Ovary (tissue), 9 donors: ENCODE results near the gene HRH2. TPM values are rescaled to one million over a fixed set of nuclear protein-coding genes. Genes with fewer than 3 reads are reported as not detected.

Experiments used
- DNase-seq, 5 donors: peaks; one replicate each; pipeline ENCODE4 v3.0.0-alpha.2; 2019 to 2020
- H3K27ac ChIP-seq, 2 donors: fragments of 200-600 bp; one replicate each; pipeline versions ENCODE4 v1.5.1 to v1.8.0; 2019 to 2022
- H3K27me3 ChIP-seq: fragments of 200-600 bp; one replicate; pipeline ENCODE4 v1.8.0; 2022
- H3K36me3 ChIP-seq: fragments of 200-600 bp; sonication (generic); one replicate; pipeline ENCODE4 v1.5.1; 2019
- H3K4me1 ChIP-seq: one replicate; pipeline ENCODE4 v1.8.1; 2013; ENCODE audit warnings: mild to moderate bottlenecking, moderate library complexity; ENCODE audit not compliant: insufficient read depth
- H3K4me3 ChIP-seq: fragments of 200-600 bp; sonication (generic); one replicate; pipeline ENCODE4 v1.5.1; 2017
- H3K9me3 ChIP-seq, 2 donors: fragments of 200-600 bp in 1 of 2; sonication (generic) in 1 of 2; one replicate each; pipeline versions ENCODE4 v1.5.1 to v1.8.1; 2013 to 2019; ENCODE audit warnings: mild to moderate bottlenecking in 1 of 2, moderate library complexity in 1 of 2
- CTCF ChIP-seq, 3 donors: fragments of 450-650 bp in 2 of 3; fragments of 200-600 bp in 1 of 3; IDR thresholded peaks; one replicate each; pipeline versions ENCODE4 v1.5.1 to v1.8.0; 2016 to 2022; ENCODE audit warnings: antibody characterized with exemption in 3 of 3, mild to moderate bottlenecking in 1 of 3
- EP300 ChIP-seq: sonication (generic); formaldehyde crosslinking; IDR thresholded peaks from one replicate; pipeline ENCODE4 v1.6.1; 2017; ENCODE audit warnings: antibody characterized with exemption
- POLR2A ChIP-seq: fragments of 450-650 bp; IDR thresholded peaks from one replicate; pipeline ENCODE4 v1.6.1; 2017; ENCODE audit warnings: antibody characterized with exemption, mild to moderate bottlenecking, moderate library complexity
- WGBS, 3 donors: extraction: QIAGEN DNeasy Blood & Tissue Kit in 1 of 3; methylation state at CpG; one replicate each; pipeline versions ENCODE4 v1.1.5 to v1.1.7; 2013 to 2017; 5-methylcytosine and 5-hydroxymethylcytosine counted together
- intact Hi-C, 4 donors: fragments of 100-400 bp; cut with DNase I; formaldehyde crosslinking; loops; one replicate each; pipeline versions ENCODE4 v1.11.0 to v1.15.1; 2022 to 2023
- polyA plus RNA-seq, 2 donors: library from polyadenylated mRNA; stranded (reverse); fragments of 200-250 nt in 1 of 2; fragments of 350-450 nt in 1 of 2; fragmentation: Illumina TruSeq in 1 of 2; extraction: RNeasy Lipid Tissue Mini Kit (QIAGEN cat#74804) in 1 of 2; gene quantifications; one replicate each; pipeline ENCODE4 v1.2.3, GENCODE V29; 2013 to 2014
- total RNA-seq, 7 donors: library from RNA; depleted of rRNA in 2 of 7; stranded (reverse); fragments of >200 nt in 2 of 7; fragmentation: NEBNext Ultra II Directional in 3 of 7; extraction: Animal tissue kit (Norgen Biotek cat#: 25700) in 3 of 7; gene quantifications; one replicate each; pipeline versions ENCODE4 v1.1.0 to v1.2.4, GENCODE V29; 2016 to 2023
- donor health status: DM: no; HTN: no; CAD: no; lungs with moderate emphysema.
- donor health status: DM: no; HTN: no; CAD: no.
- donor health status: Bipolar disorder and iron deficiency.
- donor health status: DM: yes; HTN: yes; CAD: no.
- donor health status: DM: no; HTN: no; CAD: no.
- donor health status: DM: yes; HTN: yes; CAD: no.

Gene HRH2
- total and polyA plus RNA-seq, 9 donors = 0.23 to 3.3 (median 1.2) TPM

- no peak overlapping the region for H3K27ac ChIP-seq
- no peak for TF ChIP-seq CTCF (IDR thresholded peaks at IDR 0.05)
- no peak for TF ChIP-seq POLR2A
- no peak for TF ChIP-seq EP300
- intact Hi-C loops = no loop called here
- no peaks in the 10 kb centered on the region for H3K4me1 ChIP-seq
- WGBS, 3 donors = 79 to 89% (median 88%) methylated on average over 5 of the region's 5 CpGs
- no peak for DNase-seq
- no peaks in the 10 kb centered on the region for H3K36me3 ChIP-seq
- no peaks in the 10 kb centered on the region for H3K9me3 ChIP-seq
- no peak overlapping the region for H3K4me3 ChIP-seq
- no peaks in the 10 kb centered on the region for H3K27me3 ChIP-seq
Measured at GRCh38 chr5:175700991-175701390, 43.1 kb downstream of the HRH2 start.

DNA sequence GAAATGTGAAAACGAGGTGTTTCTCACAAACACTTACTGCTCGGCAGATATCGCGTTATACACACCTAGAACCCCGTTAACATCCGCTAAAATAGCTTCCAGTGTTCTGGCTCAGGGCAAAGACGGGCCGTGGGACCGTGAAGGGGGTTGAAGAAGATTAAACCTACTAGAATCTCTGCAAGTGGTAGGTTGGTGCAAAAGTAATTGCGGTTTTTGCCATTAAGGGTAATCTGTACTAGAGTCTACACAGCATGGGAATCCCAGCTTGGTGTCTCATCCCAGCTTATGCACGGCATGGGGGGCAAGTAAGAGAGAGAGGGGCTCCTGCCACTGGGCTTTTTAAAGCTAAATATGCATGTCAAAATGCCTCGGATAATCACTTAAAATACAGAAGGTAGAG is 43.9 kb downstream of the HRH2 start:
- WGBS, 3 donors = 84 to 89% (median 84%) methylated on average over 12 of the region's 12 CpGs
- H3K27ac ChIP-seq = no peak overlapping the region
- no peaks in the 10 kb centered on the region for H3K9me3 ChIP-seq
- no peaks in the 10 kb centered on the region for H3K4me1 ChIP-seq
- TF ChIP-seq CTCF (IDR thresholded peaks at IDR 0.05) = no peak
- TF ChIP-seq EP300 = no peak
- TF ChIP-seq POLR2A = no peak
- intact Hi-C loops = no loop called here
- DNase-seq = no peak
- no peak overlapping the region for H3K4me3 ChIP-seq
- no peaks in the 10 kb centered on the region for H3K27me3 ChIP-seq
- no peaks in the 10 kb centered on the region for H3K36me3 ChIP-seq

DNA sequence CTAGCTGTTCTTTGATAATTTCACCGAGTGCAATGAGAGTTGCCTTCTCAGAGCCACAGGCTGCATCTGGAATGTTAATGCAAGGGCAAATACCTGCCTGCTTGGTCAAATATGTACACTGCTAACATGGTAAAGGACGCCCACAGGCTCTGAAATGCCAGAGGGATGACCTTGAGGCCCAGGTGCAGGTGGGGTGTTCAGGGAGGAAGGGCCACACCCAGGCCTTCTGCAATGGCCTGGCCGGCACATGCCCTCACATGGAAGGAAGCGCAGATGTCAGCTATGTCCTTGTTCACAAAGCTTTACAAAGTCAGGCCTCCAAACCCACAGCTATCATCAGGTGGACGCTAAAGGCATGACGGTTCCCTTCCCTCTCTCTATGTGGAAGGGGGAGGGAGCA is 48.6 kb downstream of the HRH2 start:
- Histone ChIP-seq H3K9me3 (no peaks in the 10 kb centered on the region), H3K4me3 (no peak overlapping the region), H3K27ac (no peak overlapping the region), H3K36me3 (no peaks in the 10 kb centered on the region), H3K4me1 (no peaks in the 10 kb centered on the region), H3K27me3 (no peaks in the 10 kb centered on the region)
- DNase-seq = no peak
- WGBS, 3 donors = 42 to 53% (median 43%) methylated on average over 6 of the region's 6 CpGs
- TF ChIP-seq POLR2A (no peak), EP300 (no peak), CTCF (IDR thresholded peaks at IDR 0.05) (no peak)
- intact Hi-C loops = no loop called here

- H3K36me3 ChIP-seq = no peaks in the 10 kb centered on the region
- TF ChIP-seq POLR2A (no peak), EP300 (no peak), CTCF (IDR thresholded peaks at IDR 0.05) (no peak)
- intact Hi-C loops = no loop called here
- H3K27ac ChIP-seq = no peak overlapping the region
- no peaks in the 10 kb centered on the region for H3K9me3 ChIP-seq
- no peak overlapping the region for H3K4me3 ChIP-seq
- H3K4me1 ChIP-seq = no peaks in the 10 kb centered on the region
- 84 to 92% (median 84%) methylated on average over 14 to 16 of the region's 16 CpGs for WGBS, 3 donors
- DNase-seq = no peak
- H3K27me3 ChIP-seq = no peaks in the 10 kb centered on the region
Measured at GRCh38 chr5:175707751-175708375, 50.0 kb downstream of the HRH2 start.
